ENCODE results near the gene RNF25. TPM values are rescaled to one million over a fixed set of nuclear protein-coding genes. Genes with fewer than 3 reads are reported as not detected.

Gene RNF25
- total RNA-seq, 1 donor from 2014 or later = 25.2 TPM

GRCh38 chr2:218642121-218642656 is 29.6 kb downstream of the RNF25 start:
- no peak for DNase-seq (ENCODE audit: low spot score)
- intact Hi-C loops (cut with DNase I) = no loop called here

GRCh38 chr2:218638372-218638771 is 33.4 kb downstream of the RNF25 start:
- DNase-seq (ENCODE audit: low spot score) (no peak), ATAC-seq (no peak)
- intact Hi-C loops (cut with DNase I) = no loop called here

More at GRCh38 chr2:218642121-218642656, 29.6 kb downstream of the RNF25 start:
- no peak for ATAC-seq

- intact Hi-C loops (cut with DNase I) = no loop called here
- no peak for DNase-seq (ENCODE audit: low spot score)
These were observed 36.1 kb downstream of the RNF25 start for GRCh38 chr2:218635719-218636118.

GRCh38 chr2:218631837-218632236 is 40.0 kb downstream of the RNF25 start:
- DNase-seq (ENCODE audit: low spot score) (no peak), ATAC-seq (no peak)
- intact Hi-C loops (cut with DNase I) = no loop called here

More at GRCh38 chr2:218635719-218636118, 36.1 kb downstream of the RNF25 start:
- no peak for ATAC-seq

- DNase-seq (ENCODE audit: low spot score) (no peak), ATAC-seq (no peak)
- intact Hi-C loops (cut with DNase I) = no loop called here
These were observed 43.9 kb downstream of the RNF25 start for GRCh38 chr2:218627939-218628338.

GRCh38 chr2:218626369-218626768 is 45.4 kb downstream of the RNF25 start:
- no peak for ATAC-seq
- intact Hi-C loops (cut with DNase I) = no loop called here
- no peak for DNase-seq (ENCODE audit: low spot score)

GRCh38 chr2:218623366-218623705 is 48.5 kb downstream of the RNF25 start:
- intact Hi-C loops (cut with DNase I) = no loop called here
- ATAC-seq = no peak
- no peak for DNase-seq (ENCODE audit: low spot score)

- ATAC-seq = no peak
- intact Hi-C loops (cut with DNase I) = no loop called here
These were observed 49.0 kb downstream of the RNF25 start for GRCh38 chr2:218622606-218623365.

GRCh38 chr2:218621007-218621406 is 50.8 kb downstream of the RNF25 start:
- ATAC-seq (no peak), DNase-seq (ENCODE audit: low spot score) (no peak)
- intact Hi-C loops (cut with DNase I) = no loop called here

More at GRCh38 chr2:218622606-218623365, 49.0 kb downstream of the RNF25 start:
- DNase-seq (ENCODE audit: low spot score) = no peak

GRCh38 chr2:218618102-218618860 is 53.5 kb downstream of the RNF25 start:
- ATAC-seq (peak; percentile 26), DNase-seq (ENCODE audit: low spot score) (no peak)
- intact Hi-C loops (cut with DNase I) = no loop called here

GRCh38 chr2:218615868-218616315 is 55.9 kb downstream of the RNF25 start:
- ATAC-seq (no peak), DNase-seq (ENCODE audit: low spot score) (no peak)
- intact Hi-C loops (cut with DNase I) = no loop called here

Other genes starting within 250 kb of the RNF25 start
- gene USP37, start 103.7 kb downstream of the RNF25 start, total RNA-seq = 27.3 TPM
- gene CNOT9, start 103.2 kb downstream of the RNF25 start, total RNA-seq = 30.4 TPM
- gene PLCD4, start 64.1 kb downstream of the RNF25 start, total RNA-seq = 9.1 TPM
- 32.1 TPM for gene ZNF142, start 12.4 kb downstream of the RNF25 start, total RNA-seq
- 26.8 TPM for gene BCS1L, start 12.3 kb downstream of the RNF25 start, total RNA-seq
- 39.1 TPM for gene STK36, start 84 bp upstream of the RNF25 start, total RNA-seq
- gene TTLL4, start 38.8 kb upstream of the RNF25 start, total RNA-seq = 50.3 TPM
- 51.8 TPM for gene CYP27A1, start 110.1 kb upstream of the RNF25 start, total RNA-seq
- gene PRKAG3, start 159.8 kb upstream of the RNF25 start, total RNA-seq = 0.49 TPM
- gene WNT6, start 187.8 kb upstream of the RNF25 start, total RNA-seq = 23.3 TPM
- gene WNT10A, start 208.8 kb upstream of the RNF25 start, total RNA-seq = 0.94 TPM

All from sciatic nerve (tissue), 2 donors.